HG02642 (cell line): ENCODE results near the gene BCKDHA.
A peak's percentile ranks its signal among the peaks of the same experiment; 100 is the strongest.

Experiments used
- ATAC-seq: cut with Tn5 transposase; IDR thresholded peaks from one replicate; pipeline ENCODE4 v1.9.1; 2021; ENCODE audit warnings: mild to moderate bottlenecking; ENCODE audit not compliant: unreplicated experiment, poor library complexity

The BCKDHA gene

DNA sequence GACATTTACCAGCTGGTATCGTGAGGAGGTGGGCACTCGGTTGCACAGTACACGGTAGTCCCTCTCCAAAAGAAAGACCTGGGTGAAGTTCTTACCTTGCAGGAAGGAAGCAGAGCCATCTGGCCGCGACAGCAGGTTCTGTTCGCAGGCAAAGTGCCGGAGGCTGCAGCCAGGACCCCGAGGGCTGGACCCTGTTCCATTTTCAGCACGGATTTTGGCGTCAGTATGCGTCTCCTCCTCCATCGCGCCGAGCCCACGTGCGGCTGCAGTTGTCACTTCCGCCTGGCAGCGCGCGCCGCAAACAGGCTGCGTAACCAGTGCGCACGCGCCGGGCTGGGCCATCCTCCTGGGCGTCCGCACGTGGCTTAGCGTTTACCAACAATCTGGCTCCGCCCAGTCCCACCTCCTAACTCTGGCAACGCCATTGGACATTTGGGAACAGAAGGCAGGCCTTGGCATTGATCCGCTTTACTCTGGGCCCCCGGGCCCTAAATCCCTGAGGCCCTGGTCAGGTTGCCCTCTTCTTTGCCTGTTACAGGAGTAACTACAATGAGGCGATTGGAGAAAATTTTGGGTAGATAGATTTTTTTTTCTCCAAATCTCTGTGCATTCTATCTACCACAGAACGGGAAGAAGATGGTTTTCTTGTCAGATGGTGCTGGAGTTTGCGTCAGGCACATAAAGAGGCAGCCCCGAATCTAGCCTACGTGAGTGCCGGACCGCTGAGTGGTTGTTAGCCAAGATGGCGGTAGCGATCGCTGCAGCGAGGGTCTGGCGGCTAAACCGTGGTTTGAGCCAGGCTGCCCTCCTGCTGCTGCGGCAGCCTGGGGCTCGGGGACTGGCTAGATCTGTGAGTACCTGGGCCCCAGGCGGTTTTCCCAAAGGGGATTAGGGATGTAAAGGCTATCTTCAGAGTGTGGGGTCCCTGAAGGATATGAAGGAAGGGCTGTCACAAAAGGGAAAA lies at the start of gene BCKDHA, which contains the start of gene EXOSC5:
BCKDHA (plus strand) TSS at position 733 of the 964 bp plus-strand sequence; CDS start at position 743, 10 bp downstream.
EXOSC5 (minus strand) TSS at position 274 of the 964 bp plus-strand sequence; CDS start at position 243, 31 bp downstream.
- peak; percentile 92 for ATAC-seq

DNA sequence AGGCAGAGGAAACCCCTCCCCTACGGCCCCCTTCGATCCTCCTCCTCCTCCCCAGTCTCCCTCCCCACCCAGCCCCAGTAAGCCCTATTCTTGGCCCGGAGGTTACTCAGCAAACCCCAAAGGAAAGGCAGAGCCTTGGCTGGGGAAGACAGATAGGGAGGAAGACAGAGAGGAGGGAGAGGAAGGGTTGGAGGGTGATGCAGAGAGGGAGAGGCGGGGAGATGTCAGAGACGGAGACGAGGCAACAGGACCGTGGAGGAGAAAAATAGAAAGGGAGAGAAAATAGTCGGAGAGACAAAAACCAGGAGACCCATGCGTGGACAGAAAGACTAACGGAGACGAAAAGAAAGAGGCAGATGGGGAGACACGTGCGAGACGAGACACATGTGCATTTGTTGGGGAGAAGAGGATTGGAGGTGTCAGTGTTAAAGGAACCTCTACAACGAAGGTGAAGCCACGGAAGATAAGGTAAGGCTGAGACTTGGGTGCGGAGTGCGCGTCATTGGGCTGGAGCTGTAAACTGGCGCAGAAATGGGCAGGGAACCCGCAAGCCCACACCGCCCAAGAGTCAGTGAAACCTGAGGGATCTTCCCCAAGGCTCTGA lies 46.8 kb upstream of the BCKDHA start:
- ATAC-seq: no peak

DNA sequence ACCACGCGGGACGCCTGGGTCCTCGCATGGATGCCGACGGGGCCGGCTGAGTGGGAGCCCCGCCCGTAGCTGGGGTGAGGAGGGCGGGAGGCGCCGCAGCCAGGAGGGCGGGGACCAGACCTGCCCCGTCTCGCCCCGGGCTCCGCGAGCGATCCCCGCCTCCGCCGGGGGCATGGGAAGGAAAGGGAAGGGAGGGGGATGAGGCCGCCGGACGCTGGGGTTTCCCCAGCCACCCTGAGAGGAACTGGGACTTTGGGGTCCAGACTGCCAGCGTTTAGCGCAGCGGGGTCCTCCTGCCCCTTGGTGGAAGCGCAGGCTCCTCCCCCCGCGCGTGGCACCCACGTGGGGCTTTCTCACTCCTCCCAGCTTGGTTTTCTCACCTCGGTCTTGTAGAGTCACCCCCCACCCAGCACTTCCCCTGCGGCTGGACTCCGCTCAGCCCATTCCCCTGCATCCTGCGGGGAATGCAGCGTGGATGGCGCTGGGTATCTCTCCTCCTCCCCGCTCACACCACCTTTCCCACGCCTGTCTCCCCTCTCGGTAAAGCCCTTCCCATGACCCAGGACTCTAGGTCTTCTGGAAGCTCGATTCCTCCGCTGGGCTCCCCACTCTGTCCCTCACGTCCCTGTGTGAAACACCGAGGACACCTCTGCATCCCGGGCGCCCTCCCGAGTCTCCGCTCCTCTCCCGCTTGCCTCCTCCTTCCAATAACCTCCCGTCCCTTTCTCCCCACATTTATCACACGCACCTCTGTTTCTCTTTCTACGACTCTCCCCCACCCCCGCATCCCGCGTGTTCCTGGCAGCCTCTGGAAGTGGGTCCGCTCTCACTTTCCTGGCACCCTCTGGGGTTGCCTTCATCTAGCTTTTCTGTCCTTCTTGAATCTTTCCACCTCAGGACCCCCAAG lies 46.0 kb upstream of the BCKDHA start:
- peak; percentile 36 for ATAC-seq

DNA sequence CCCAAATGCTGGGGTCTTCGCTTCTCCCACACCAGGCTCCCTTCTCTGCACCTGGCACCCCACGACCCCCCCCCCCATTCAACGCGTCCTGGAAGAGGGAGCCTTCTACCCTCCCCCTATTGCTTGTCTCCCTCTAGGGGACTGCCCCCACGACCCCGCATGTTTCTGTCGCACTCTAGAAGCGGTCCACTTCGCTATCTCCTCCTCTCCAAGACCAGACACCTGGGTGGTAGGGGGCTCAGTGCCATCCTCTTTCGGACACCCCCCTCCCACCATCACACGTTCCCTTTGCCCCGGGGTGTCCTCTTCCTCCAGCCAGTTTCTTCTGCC lies 45.4 kb upstream of the BCKDHA start:
- ATAC-seq: no peak

DNA sequence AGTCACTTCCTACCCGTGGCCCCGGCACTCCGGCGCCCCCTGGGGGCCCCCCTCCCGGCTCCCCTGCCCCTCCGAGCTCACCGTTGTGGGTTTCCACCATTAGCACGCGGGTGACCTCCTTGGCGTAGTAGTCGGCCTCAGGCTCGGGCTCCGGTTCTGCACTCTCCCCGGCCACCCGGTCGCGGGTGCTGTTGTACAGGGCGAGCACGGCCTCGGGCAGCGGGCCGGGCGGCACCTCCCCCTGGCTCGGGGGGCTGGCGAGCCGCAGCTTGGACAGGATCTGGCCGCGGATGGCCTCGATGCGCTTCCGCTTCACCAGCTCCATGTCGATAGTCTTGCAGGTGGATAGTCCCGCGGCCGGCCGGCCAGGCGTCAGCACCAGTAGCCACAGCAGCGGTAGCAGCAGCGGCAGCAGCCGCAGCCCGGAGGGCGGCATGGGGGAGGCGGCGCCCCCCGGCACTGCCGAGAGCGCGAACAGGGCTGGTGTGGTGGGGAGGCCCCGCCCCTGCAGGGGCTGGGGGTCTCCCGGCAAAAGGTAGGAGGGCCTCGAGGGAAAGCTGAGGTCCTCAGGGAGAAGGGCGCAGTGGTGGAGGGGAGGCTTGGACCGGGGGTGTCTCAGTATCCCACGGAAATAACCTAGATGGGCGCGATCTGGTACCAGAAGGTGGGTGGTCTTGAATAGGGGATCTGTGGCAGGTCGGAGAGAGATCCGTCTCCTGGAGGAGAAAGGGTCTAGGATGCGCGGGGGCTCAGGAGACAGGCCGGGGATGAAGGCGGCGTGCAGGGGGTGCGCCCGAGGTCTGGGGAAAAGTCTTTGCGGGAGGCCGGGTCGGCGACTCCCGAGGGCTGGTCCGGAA lies 44.8 kb upstream of the BCKDHA start:
- ATAC-seq: peak; percentile 18

DNA sequence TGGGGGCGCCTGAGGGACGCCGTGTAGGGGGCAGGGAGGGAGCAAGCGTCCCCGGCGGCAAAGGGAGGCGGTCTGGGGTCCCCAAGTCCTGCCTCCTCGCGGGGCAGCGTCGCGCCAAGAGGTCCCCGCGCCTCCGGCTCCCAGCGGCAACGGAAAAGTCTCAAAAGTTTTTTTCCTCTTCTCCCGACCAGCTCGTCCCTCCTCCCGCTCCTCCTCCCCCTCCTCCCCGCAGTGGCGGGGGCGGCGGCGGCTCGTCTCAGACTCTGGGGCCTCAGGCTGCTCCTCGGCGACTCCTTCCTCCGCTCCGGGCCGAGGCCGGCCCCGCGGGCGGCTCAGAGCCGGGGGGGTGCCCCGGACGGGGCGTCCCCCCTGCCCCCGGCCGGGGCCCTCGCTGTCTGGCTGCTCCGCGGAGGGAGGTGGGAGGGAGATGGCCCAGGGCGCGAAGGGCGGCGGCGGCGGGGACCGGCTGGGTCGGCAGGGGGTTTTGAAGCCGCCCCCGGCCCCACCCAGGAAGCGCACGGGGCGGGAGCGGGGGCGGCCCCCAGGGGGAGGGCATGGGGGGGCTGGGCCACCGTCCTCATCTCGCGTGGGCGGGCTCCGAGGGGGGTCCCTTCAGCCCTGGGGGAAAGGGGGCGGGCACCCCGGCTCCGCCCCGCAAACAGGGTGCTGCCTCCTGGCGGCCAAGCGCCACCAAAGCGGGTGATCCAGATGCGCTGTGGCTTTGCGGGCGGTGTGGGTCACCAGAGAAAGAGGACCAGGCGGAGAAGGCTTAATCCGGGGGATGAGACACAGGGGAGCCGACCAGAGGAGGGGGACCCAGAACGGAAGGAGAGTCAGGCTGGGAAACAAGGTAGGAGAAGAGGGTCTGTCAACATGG lies 43.9 kb upstream of the BCKDHA start, which contains the start of gene TGFB1:
TGFB1 (minus strand) TSS at position 457 of the 877 bp plus-strand sequence. CDS start 878 bp downstream, outside the sequence.
- ATAC-seq: peak; percentile 53

DNA sequence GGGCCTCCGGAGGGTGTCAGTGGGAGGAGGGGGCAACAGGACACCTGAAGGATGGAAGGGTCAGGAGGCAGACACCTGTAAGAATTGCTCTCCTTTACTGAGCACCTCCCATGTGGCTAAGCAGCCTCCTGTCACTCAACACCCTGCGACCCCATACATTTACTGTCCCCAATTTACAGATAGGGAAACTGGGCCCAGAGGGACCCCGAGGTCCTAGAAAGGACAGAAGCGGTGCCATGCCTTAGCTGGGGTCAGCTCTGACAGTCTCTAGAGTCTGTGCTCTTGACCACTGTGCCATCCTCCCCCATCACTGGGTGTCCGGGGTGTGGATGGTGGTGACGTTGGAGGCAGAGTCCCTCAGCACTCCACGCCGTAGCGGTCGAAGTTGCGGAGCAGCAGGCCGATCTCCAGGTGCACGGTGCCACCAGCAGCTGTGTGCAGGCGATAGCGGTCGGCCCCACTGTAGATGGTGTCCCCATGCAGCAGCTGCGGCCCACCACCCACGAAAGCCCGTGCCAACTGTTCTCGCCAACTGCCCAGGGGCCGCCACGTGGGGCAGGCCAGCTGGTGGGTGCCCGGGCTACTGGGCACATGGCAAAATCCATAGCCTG lies 43.2 kb upstream of the BCKDHA start:
- no peak for ATAC-seq

DNA sequence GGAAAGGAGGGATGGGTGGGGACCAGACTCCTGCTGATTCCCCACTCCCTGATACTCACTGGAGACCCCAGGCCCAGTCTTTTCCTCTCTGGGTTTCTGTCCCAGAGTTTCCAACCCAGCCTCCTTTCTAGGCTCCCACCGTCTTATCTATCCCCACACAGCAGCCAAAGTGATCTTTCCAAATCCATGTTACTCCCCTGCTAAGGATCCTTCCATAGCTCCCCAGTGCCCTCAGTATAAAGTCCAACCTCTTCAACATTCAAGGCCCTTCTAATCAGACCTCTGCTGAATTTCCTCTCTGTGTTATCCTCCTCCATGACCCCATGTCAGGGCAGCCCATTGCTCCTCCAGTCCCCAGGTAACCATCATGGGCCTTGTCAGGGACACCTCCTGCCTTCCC lies 42.6 kb upstream of the BCKDHA start:
- ATAC-seq: no peak

DNA sequence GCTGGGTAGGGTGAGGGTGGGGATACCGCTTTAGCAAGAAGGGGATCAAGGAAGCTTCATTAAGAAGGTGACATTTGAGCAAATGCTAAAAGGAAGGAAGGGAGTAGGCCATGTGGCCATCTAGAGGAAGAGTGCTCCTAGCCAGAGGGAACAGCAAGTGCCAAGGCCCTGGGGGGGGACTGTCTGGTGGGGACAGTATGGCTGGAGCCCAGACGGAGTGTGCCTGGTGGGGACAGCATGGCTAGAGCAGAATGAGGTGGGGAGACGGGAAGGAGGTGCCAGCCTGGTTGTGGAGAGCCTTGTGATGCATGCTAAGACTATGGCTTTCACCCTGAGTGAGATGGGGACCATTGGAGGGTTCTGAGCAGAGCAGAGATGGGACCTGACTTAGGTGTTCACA lies 41.8 kb upstream of the BCKDHA start:
- ATAC-seq: no peak

DNA sequence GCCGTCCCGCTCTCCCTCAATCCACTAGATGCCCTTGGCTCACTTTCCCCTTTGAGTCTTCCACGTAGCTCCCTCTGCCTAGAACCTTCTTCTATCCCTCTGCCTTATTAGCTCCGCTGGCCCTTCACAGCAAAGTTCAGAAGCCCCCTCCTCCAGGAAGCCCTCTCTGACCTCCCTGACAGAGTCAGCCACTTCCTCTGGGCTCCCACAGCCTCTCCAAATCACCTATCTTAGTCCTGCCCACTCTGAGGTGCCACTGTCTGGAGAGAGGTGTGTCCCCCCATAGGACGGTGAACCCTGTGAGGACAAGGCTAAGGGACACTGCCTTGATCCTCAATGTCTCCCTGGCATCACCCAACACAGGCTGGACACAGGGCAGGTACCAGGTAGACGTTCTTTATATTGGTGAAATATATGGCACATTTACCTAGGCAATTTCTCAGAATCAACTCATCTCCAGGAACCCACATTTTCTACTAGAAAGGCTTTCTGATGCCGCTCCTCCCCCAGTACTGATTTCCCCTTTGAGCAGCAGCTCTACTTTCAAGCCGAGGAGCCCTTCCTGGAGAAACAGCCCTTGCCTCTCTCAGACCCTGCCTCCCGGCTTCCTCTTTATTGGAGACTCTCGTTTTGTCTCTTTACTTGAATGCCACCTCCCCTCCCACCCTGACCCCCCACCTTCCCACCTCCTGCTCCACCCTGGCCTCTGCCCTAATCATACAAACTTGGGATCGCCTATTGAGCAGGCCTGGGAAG lies 40.5 kb upstream of the BCKDHA start:
- ATAC-seq: no peak

DNA sequence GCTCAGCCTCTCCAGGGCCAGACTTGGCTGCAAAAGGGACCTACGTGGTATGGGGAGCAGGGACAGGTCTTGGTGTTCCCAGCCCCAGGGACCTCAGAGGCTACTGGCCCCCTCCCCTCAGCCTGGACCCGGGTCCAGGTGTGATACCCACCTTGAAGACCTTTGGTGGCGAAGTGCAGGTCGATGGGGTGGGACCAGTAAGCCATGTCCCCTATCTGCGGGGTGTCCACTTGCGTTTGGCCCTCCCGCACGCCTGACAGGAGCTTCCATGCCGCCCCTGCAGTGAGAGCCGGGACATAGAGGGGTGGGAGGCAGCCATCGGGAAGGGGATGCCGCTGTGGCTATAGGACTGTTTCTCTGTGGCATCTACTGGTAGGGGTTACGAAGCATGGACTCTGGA lies 39.9 kb upstream of the BCKDHA start:
- ATAC-seq: no peak

DNA sequence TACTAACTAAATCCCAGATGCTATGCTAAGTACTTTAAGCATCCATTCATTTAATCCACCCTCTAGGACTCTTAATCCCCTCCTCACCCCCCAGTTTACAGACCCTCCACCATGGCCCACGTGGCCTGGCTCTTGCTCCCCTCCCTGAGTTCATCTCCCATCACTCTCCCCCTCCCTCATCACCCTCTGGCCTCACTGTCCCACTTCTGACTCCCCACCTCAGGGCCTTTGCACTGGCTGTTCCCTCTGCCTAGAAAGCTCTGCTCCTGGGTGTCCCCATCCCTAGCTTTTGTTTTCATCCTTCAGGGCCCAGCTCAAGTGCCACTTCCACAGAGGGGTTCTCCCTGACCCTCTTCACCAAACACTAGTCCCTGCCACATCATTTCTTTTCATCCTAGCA lies 37.9 kb upstream of the BCKDHA start:
- ATAC-seq: no peak

DNA sequence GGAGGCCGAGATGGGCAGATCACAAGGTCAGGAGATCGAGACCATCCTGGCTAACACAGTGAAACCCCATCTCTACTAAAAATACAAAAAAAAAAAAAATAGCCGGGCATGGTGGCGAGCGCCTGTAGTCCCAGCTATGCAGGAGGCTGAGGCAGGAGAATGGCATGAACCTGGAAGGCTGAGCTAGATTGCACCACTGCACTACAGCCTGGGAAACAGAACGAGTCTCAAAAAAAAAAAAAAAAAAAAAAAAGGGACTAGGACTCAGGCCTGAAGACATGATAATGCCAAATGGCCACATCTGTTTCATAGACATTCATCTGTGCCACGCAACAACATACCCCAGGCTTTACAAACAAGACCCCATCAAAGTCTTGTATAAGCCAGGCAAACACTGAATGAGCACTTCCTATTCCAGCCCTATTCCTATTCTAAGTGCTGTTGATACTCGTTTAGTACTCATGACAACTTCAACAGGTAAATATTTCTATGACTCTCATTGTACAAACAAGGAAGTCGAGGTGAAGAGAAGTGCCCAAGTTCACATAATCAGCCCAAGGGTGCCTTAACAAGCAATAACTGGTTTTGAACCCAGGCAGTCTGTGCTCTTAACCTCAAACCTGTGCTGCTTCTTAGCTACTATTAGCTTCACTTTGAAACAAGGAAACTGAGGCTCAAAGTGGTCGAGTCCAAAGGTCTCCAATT lies 35.3 kb upstream of the BCKDHA start:
- no peak for ATAC-seq

DNA sequence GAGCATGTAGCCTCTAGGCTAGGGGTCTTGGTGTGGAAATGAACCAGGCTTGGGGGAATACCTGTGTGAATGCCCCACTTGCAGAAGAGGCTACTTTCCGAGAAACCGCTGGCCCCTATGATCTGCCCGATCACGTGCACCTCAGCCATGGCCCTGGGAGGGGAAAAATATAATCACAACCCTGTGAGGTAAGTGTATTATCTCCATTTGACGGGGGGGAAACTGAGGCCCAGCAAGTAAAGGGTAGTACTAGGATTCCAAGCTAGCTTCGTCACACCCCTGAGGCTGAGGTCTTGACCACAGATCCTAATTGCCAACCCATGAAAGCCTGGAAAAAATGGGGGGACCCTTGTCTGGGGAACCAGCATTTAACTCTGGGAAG lies 34.3 kb upstream of the BCKDHA start:
- ATAC-seq: no peak

DNA sequence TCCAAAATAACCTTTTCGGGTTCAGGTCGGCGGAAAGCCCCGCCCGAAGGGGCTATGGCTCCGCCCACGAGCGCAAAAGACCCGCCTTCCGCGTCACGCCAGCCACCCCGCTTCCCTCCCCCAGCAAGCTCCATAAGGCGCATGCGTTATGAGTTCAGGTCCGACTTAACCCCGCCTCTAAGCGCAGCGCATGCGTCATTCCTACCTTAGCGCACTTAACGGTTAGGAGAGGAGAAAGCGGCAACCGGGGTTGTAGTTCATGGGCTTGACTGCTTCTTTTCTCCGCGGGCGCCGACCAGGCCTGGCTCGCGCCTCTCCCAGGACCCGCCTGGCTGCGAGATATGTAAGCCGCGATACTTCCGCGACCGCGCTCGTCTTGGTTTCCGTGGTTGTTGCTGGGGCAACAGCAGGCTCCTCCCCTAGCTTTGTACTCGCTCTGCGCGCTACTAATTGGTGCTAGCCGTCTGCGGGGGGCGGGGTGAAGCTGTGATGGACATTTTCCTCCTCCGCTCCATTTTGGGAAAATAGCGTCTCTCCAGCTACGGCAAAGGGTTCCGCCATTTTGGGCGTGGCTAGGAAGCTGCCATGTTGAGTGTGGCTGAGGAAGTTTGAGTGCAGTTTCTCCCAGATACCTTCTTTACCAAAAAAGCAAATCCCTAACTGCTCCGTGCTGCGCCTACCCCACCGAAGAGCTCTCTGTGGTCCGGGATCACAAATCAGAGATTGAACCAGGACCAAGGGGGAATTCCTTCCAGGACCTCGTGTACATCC lies 33.7 kb upstream of the BCKDHA start, which contains the start of gene B9D2:
B9D2 (minus strand) TSS at position 397 of the 771 bp plus-strand sequence. CDS start 630 bp downstream, outside the sequence.
- peak; percentile 84 for ATAC-seq
